IMR-90 (cell line): ENCODE results near the gene ADIRF. TPM values are rescaled to one million over a fixed set of nuclear protein-coding genes. Genes with fewer than 3 reads are reported as not detected.

ENCODE experiments used
- ATAC-seq: fragments of 200-7000 bp; cut with Tn5 transposase; 2 replicates; pipeline ENCODE4 v1.9.1; 2020; ENCODE audit warnings: low read depth, mild to moderate bottlenecking, moderate library complexity
- BruUV-seq: library from RNA; stranded (reverse); fragments of 400-500 nt; replicated peaks from 2 replicates; lab custom pipeline; 2021; lab: Mats Ljungman, UMichigan
- CTCF ChIA-PET: fragments of 300-600 bp; formaldehyde crosslinking; extraction: SDS; loops from one replicate; lab custom pipeline; 2021; ENCODE audit warnings: antibody characterized with exemption; lab: Yijun Ruan, JAX
- POLR2A ChIA-PET: fragments of 300-600 bp; sonication (Branson Sonifier 250); formaldehyde crosslinking; loops from one replicate; lab custom pipeline; 2022; ENCODE audit warnings: antibody characterized with exemption; ENCODE audit not compliant: unreplicated experiment; lab: Charles Lee
- DNase-seq: peaks from one replicate; pipeline ENCODE4 v3.0.0; 2013
- H2AFZ ChIP-seq: replicated peaks from 2 replicates; pipeline ENCODE3; 2013; ENCODE audit warnings: low read length, mild to moderate bottlenecking; ENCODE audit not compliant: poor library complexity
- H2AK5ac ChIP-seq: 2 replicates; pipeline ENCODE4 v1.6.1; 2013; ENCODE audit warnings: low read depth, low read length, inconsistent platforms
- H2AK9ac ChIP-seq: replicated peaks from 2 replicates; pipeline ENCODE3; 2013; ENCODE audit warnings: mild to moderate bottlenecking, low read depth, low read length, moderate library complexity; ENCODE audit not compliant: poor library complexity
- H2BK120ac ChIP-seq: 2 replicates; pipeline ENCODE4 v1.6.1; 2013; ENCODE audit warnings: low read depth, low read length, inconsistent platforms
- H2BK15ac ChIP-seq: 3 replicates; pipeline ENCODE4 v1.6.1; 2013; ENCODE audit warnings: low read depth, low read length, inconsistent platforms
- H2BK20ac ChIP-seq: 2 replicates; pipeline ENCODE4 v1.6.1; 2013; ENCODE audit warnings: low read depth, mild to moderate bottlenecking, inconsistent platforms, low read length, moderate library complexity
- H2BK5ac ChIP-seq: 2 replicates; pipeline ENCODE4 v1.6.1; 2013; ENCODE audit warnings: mild to moderate bottlenecking, low read depth, low read length, inconsistent platforms; ENCODE audit not compliant: poor library complexity, severe bottlenecking
- H3K14ac ChIP-seq: replicated peaks from 2 replicates; pipeline ENCODE4 v1.6.1; 2013; ENCODE audit warnings: low read depth, low read length, inconsistent platforms
- H3K18ac ChIP-seq: 2 replicates; pipeline ENCODE4 v1.6.1; 2013; ENCODE audit warnings: low read depth, low read length, control low read depth
- H3K23ac ChIP-seq: 2 replicates; pipeline ENCODE4 v1.6.1; 2013; ENCODE audit warnings: low read depth, low read length, inconsistent platforms
- H3K27ac ChIP-seq: 2 replicates; pipeline ENCODE4 v1.5.1; 2013; ENCODE audit warnings: mild to moderate bottlenecking, control low read depth, low read length; ENCODE audit not compliant: insufficient read depth
- H3K27me3 ChIP-seq: 2 replicates; pipeline ENCODE4 v1.6.1; 2013; ENCODE audit warnings: low read length; ENCODE audit not compliant: control insufficient read depth, insufficient read depth
- H3K36me3 ChIP-seq: 2 replicates; pipeline ENCODE4 v1.6.1; 2013; ENCODE audit warnings: low read length, mixed read lengths; ENCODE audit not compliant: control insufficient read depth, insufficient read depth
- H3K4ac ChIP-seq: 2 replicates; pipeline ENCODE4 v1.6.1; 2013; ENCODE audit warnings: low read depth, low read length, inconsistent platforms
- H3K4me1 ChIP-seq: 2 replicates; pipeline ENCODE4 v1.6.1; 2013; ENCODE audit warnings: low read length, mixed read lengths; ENCODE audit not compliant: control insufficient read depth, insufficient read depth
- H3K4me2 ChIP-seq: 2 replicates; pipeline ENCODE4 v1.6.1; 2013; ENCODE audit warnings: low read depth, mild to moderate bottlenecking, control low read depth, low read length, moderate library complexity
- H3K4me3 ChIP-seq: 2 replicates; pipeline ENCODE4 v1.5.1; 2013; ENCODE audit warnings: low read depth, mild to moderate bottlenecking, control low read depth, low read length, moderate library complexity; ENCODE audit not compliant: insufficient read depth
- H3K56ac ChIP-seq: 2 replicates; pipeline ENCODE4 v1.6.1; 2013; ENCODE audit warnings: low read length, inconsistent platforms; ENCODE audit not compliant: insufficient read depth; ENCODE audit errors: extremely low read depth
- H3K79me1 ChIP-seq, 2 experiments: 2 replicates each; pipeline ENCODE4 v1.6.1; 2013; ENCODE audit warnings: low read length in 2 of 2, inconsistent platforms in 1 of 2, low read depth in 1 of 2
- H3K9ac ChIP-seq: 2 replicates; pipeline ENCODE4 v1.6.1; 2013; ENCODE audit warnings: low read depth, low read length, control low read depth
- H3K9me1 ChIP-seq: 2 replicates; pipeline ENCODE4 v1.6.1; 2013; ENCODE audit warnings: low read length, inconsistent platforms; ENCODE audit not compliant: insufficient read depth
- H3K9me3 ChIP-seq: 2 replicates; pipeline ENCODE4 v1.6.1; 2013; ENCODE audit warnings: low read length; ENCODE audit not compliant: control insufficient read depth, insufficient read depth
- H4K20me1 ChIP-seq: 2 replicates; pipeline ENCODE4 v1.6.1; 2013; ENCODE audit warnings: low read length, inconsistent platforms; ENCODE audit not compliant: insufficient read depth
- H4K5ac ChIP-seq: 2 replicates; pipeline ENCODE4 v1.6.1; 2013; ENCODE audit warnings: mild to moderate bottlenecking, low read depth, low read length, control low read depth
- H4K8ac ChIP-seq, 2 experiments: 2 replicates each; pipeline ENCODE4 v1.6.1; 2013; ENCODE audit warnings: low read depth in 2 of 2, low read length in 2 of 2, control low read depth in 1 of 2, inconsistent platforms in 1 of 2
- H4K91ac ChIP-seq: 2 replicates; pipeline ENCODE4 v1.6.1; 2013; ENCODE audit warnings: low read depth, low read length, inconsistent platforms; ENCODE audit not compliant: insufficient read depth
- CEBPB ChIP-seq: IDR thresholded peaks from 2 replicates; pipeline ENCODE4 v1.6.1; 2012; ENCODE audit warnings: low read depth, low read length, improper control_type of control experiment
- CHD1 ChIP-seq: IDR thresholded peaks from 2 replicates; pipeline ENCODE4 v1.6.1; 2012; ENCODE audit warnings: low read depth, low read length, improper control_type of control experiment
- FOS ChIP-seq: fragments of 150-350 bp; IDR thresholded peaks from 2 replicates; pipeline ENCODE4 v1.6.1; 2016; ENCODE audit warnings: low read depth, low read length
- MAFK ChIP-seq: IDR thresholded peaks from 2 replicates; pipeline ENCODE4 v1.6.1; 2012; ENCODE audit warnings: low read depth, low read length, improper control_type of control experiment
- MAZ ChIP-seq: IDR thresholded peaks from 2 replicates; pipeline ENCODE4 v1.6.1; 2012; ENCODE audit warnings: low read depth, mild to moderate bottlenecking, low read length, improper control_type of control experiment, moderate library complexity, borderline replicate concordance
- NFE2L2 ChIP-seq: fragments of 150-350 bp; IDR thresholded peaks from 2 replicates; pipeline ENCODE4 v1.6.1; 2016; ENCODE audit warnings: low read depth, mild to moderate bottlenecking, low read length
- POLR2A ChIP-seq: IDR thresholded peaks from 2 replicates; pipeline ENCODE4 v1.6.1; 2012; ENCODE audit warnings: mild to moderate bottlenecking, low read depth, low read length
- RAD21 ChIP-seq: IDR thresholded peaks from 2 replicates; pipeline ENCODE4 v1.6.1; 2012; ENCODE audit warnings: low read length, improper control_type of control experiment
- RCOR1 ChIP-seq: IDR thresholded peaks from 2 replicates; pipeline ENCODE4 v1.6.1; 2012; ENCODE audit warnings: mild to moderate bottlenecking, low read length, improper control_type of control experiment; ENCODE audit not compliant: insufficient replicate concordance
- RFX5 ChIP-seq: IDR thresholded peaks from 2 replicates; pipeline ENCODE4 v1.8.0; 2012; ENCODE audit warnings: low read depth, mild to moderate bottlenecking, low read length, moderate library complexity
- SMC3 ChIP-seq: fragments of 150-350 bp; IDR thresholded peaks from 2 replicates; pipeline ENCODE4 v1.6.1; 2016; ENCODE audit warnings: low read depth, mild to moderate bottlenecking, antibody characterized with exemption, low read length, moderate library complexity
- WGBS, 2 experiments: methylation state at CpG; one replicate each; pipeline versions ENCODE4 v1.1.5 to v1.1.7; 2013; ENCODE audit warnings: missing lambda C conversion rate in 2 of 2; ENCODE audit not compliant: insufficient read length in 1 of 2; ENCODE audit errors: extremely low coverage in 2 of 2; 5-methylcytosine and 5-hydroxymethylcytosine counted together
- dilution Hi-C: fragments of 300-500 bp; cut with HindIII; formaldehyde crosslinking; loops from one replicate; pipeline ENCODE4 v1.14.3; 2018; ENCODE audit warnings: low sequenced_read_pairs; ENCODE audit not compliant: unreplicated experiment
- in situ Hi-C: fragments of 300-500 bp; cut with MboI; formaldehyde crosslinking; loops from 3 replicates; pipeline ENCODE4 v1.14.3; 2019; ENCODE audit warnings: low sequenced_read_pairs, inconsistent platforms, mixed read lengths
- intact Hi-C: fragments of 100-400 bp; cut with micrococcal nuclease; formaldehyde crosslinking; loops from 2 replicates; pipeline ENCODE4 v1.10.0; 2022
- polyA plus RNA-seq, 3 experiments: library from polyadenylated mRNA; depleted of rRNA; stranded (reverse); fragments of >200 nt; gene quantifications; 2 replicates each; pipeline ENCODE4 v1.2.3, GENCODE V29; 2012; ENCODE audit warnings: low replicate concordance in 1 of 3
- total RNA-seq: library from RNA; depleted of rRNA; stranded (reverse); fragments of >200 nt; gene quantifications from 2 replicates; pipeline ENCODE4 v1.2.3, GENCODE V29; 2012
- TF ChIP-seq, protein P1 (sequence below): conservative IDR thresholded peaks from 2 replicates; pipeline ENCODE4 v1.5.1; 2012; ENCODE audit warnings: mild to moderate bottlenecking, low read depth, low read length, improper control_type of control experiment
- TF ChIP-seq, protein P2 (sequence below): fragments of 150-350 bp; IDR thresholded peaks from 2 replicates; pipeline ENCODE4 v1.6.1; 2017; ENCODE audit warnings: mild to moderate bottlenecking, antibody characterized with exemption, low read length, low read depth

ADIRF gene
- total and polyA plus RNA-seq, 2 of the 4 experiments (the other 2 are of a cell fraction): 2.3 to 7.2 TPM

DNA sequence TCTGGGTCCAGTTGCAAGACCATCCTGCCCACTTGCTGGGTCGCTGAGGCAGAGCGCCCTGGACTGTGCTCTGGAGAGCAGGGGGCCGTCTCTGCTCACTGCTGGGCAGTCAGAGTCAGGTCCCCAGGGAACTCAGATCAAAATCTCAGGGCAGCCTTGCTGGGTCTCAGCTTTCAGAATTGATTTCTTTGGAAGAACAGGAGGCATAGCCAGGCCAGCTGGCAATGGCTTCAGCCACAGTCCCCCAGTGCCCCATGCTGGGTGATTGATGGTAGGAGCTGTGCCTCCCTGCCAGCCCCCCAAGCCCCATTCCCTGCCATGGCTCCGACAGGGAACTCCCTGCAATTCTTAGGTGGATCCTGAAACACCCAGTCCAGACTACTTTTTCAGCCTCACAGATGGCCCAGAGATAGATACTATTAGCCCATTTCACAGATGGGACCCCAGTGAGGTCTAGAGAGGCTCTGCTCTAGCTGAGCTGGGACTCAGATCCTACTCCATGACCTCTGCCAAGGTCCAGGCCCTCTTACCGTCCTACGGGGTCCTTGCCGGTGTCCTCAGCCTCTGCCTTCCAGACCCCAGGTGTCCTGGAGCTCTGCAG, 11.3 kb upstream of the ADIRF start:
- Histone ChIP-seq H3K27ac (no peak overlapping the region), H3K56ac (no peak overlapping the region), H2BK15ac (no peak overlapping the region), H2AFZ (no peak overlapping the region), H2BK120ac (no peak overlapping the region), H3K9me1 (peaks cover 12% of the 10 kb centered on the region), H4K20me1 (no peaks in the 10 kb centered on the region), H3K4me3 (no peak overlapping the region), H3K23ac (no peak overlapping the region), H2BK20ac (peak overlapping the region; percentile 61; the same call in 1 of the 2 replicates), H4K91ac (no peak overlapping the region), H4K8ac (no peak overlapping the region), H3K18ac (no peak overlapping the region), H3K4me2 (no peak overlapping the region), H3K14ac (no peak overlapping the region), H3K9ac (no peak overlapping the region), H3K9me3 (peaks cover 2% of the 10 kb centered on the region), H4K5ac (no peak overlapping the region), H2BK5ac (no peak overlapping the region), H2AK9ac (peak overlapping the region; percentile 78), H3K4me1 (peaks cover 21% of the 10 kb centered on the region), H3K79me1 (peaks cover 0 to 13% of the 10 kb centered on the region in 2 experiments; a peak in 1 of 4 replicates), H2AK5ac (no peak overlapping the region), H3K4ac (no peak overlapping the region), H3K36me3 (no peaks in the 10 kb centered on the region), H3K27me3 (no peaks in the 10 kb centered on the region)
- BruUV-seq: no TSS peak
- no peak for DNase-seq
- 73% methylated on average over 6 of the region's 7 CpGs; no CpG with 5 or more reads in 1 of the 2 experiments for WGBS, 2 experiments
- intact Hi-C loops: no loop called here
- dilution Hi-C loops: no loop called here
- ATAC-seq: no peak
- POLR2A ChIA-PET: no interaction called here
- in situ Hi-C loops: no loop called here
- TF ChIP-seq CEBPB (no peak), CHD1 (no peak), RAD21 (no peak), POLR2A (no peak), RCOR1 (no peak), MAFK (no peak), NFE2L2 (no peak), SMC3 (no peak), RFX5 (no peak), MAZ (no peak), FOS (no peak)
- TF ChIP-seq, protein P1, sequence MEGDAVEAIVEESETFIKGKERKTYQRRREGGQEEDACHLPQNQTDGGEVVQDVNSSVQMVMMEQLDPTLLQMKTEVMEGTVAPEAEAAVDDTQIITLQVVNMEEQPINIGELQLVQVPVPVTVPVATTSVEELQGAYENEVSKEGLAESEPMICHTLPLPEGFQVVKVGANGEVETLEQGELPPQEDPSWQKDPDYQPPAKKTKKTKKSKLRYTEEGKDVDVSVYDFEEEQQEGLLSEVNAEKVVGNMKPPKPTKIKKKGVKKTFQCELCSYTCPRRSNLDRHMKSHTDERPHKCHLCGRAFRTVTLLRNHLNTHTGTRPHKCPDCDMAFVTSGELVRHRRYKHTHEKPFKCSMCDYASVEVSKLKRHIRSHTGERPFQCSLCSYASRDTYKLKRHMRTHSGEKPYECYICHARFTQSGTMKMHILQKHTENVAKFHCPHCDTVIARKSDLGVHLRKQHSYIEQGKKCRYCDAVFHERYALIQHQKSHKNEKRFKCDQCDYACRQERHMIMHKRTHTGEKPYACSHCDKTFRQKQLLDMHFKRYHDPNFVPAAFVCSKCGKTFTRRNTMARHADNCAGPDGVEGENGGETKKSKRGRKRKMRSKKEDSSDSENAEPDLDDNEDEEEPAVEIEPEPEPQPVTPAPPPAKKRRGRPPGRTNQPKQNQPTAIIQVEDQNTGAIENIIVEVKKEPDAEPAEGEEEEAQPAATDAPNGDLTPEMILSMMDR: no peak
- TF ChIP-seq, protein P2, sequence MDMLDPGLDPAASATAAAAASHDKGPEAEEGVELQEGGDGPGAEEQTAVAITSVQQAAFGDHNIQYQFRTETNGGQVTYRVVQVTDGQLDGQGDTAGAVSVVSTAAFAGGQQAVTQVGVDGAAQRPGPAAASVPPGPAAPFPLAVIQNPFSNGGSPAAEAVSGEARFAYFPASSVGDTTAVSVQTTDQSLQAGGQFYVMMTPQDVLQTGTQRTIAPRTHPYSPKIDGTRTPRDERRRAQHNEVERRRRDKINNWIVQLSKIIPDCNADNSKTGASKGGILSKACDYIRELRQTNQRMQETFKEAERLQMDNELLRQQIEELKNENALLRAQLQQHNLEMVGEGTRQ: no peak
- CTCF ChIA-PET: no interaction called here
